HCT116 (cell line): Measurements from ENCODE around the gene FAM193B.

ENCODE experiments used
- ATF3 ChIP-seq: IDR thresholded peaks from 2 replicates; pipeline ENCODE4 v1.6.1; 2012
- CTCF ChIP-seq, 3 experiments: fragments of 200-600 bp in 1 of 3; sonication (generic) in 1 of 3; IDR thresholded peaks in 2 of 3; conservative IDR thresholded peaks in 1 of 3; 2 replicates each; pipeline ENCODE4 v1.5.1; 2012 to 2017; ENCODE audit warnings: low read depth in 2 of 3, low read length in 2 of 3, antibody characterized with exemption in 1 of 3, borderline replicate concordance in 1 of 3, control low read depth in 1 of 3, mild to moderate bottlenecking in 1 of 3, mixed read lengths in 1 of 3, mixed run types in 1 of 3, moderate library complexity in 1 of 3; ENCODE audit not compliant: insufficient read depth in 1 of 3
- EZH2 ChIP-seq: fragments of 200-600 bp; sonication (generic); IDR thresholded peaks from 2 replicates; pipeline ENCODE4 v1.6.1; 2017; ENCODE audit warnings: antibody characterized with exemption, mixed run types
- EZH2phosphoT487 ChIP-seq: fragments of 200-600 bp; IDR thresholded peaks from 2 replicates; pipeline ENCODE4 v1.6.1; 2018; ENCODE audit warnings: antibody characterized with exemption, borderline replicate concordance
- FOSL1 ChIP-seq: IDR thresholded peaks from 2 replicates; pipeline ENCODE4 v1.6.1; 2012; ENCODE audit warnings: low read depth
- POLR2A ChIP-seq: IDR thresholded peaks from 2 replicates; pipeline ENCODE4 v1.7.0; 2011; ENCODE audit warnings: borderline replicate concordance; ENCODE audit not compliant: insufficient read depth, insufficient read length; ENCODE audit errors: extremely low read depth
- POLR2AphosphoS5 ChIP-seq: IDR thresholded peaks from 2 replicates; pipeline ENCODE4 v1.6.1; 2011; ENCODE audit warnings: mild to moderate bottlenecking, low read depth, low read length, moderate library complexity
- SP1 ChIP-seq: IDR thresholded peaks from 2 replicates; pipeline ENCODE4 v1.6.1; 2012; ENCODE audit warnings: low read depth
- SRF ChIP-seq: IDR thresholded peaks from 2 replicates; pipeline ENCODE4 v1.6.1; 2012; ENCODE audit warnings: low read depth
- YY1 ChIP-seq: IDR thresholded peaks from 2 replicates; pipeline ENCODE4 v1.6.1; 2011; ENCODE audit warnings: low read length, low read depth, moderate library complexity, mild to moderate bottlenecking; ENCODE audit not compliant: insufficient replicate concordance; ENCODE audit errors: extremely low read depth
- ZNF274 ChIP-seq: fragments of 200-500 bp; sonication (Bioruptor generic); IDR thresholded peaks from 2 replicates; pipeline ENCODE4 v1.6.1; 2014; ENCODE audit warnings: mild to moderate bottlenecking, low read depth, low read length, inconsistent platforms
- TF ChIP-seq, protein P1 (sequence below): IDR thresholded peaks from 2 replicates; pipeline ENCODE4 v1.6.1; 2012; ENCODE audit warnings: low read depth

DNA sequence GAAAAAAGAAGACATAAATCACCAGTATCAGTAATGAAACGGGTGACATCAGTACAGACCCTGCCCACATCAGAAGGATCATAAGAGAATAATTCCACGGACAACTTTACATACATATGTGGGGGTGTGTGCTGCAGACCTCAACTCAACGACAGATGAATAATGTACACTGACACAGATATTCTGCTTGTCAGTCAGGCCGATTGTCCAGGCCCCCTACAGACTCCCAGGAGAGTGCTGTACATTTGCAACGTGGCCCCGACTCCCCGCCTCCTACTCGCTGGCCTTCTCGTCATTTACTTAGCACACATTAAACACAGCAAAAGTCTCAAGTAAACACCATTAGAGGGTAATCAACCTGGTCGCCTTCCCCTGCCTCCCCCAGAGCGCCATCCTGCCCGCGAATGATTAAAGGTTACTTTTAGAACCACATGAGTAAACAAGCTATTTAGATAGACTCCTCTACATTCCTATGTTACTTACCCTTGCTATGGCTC, 34.1 kb upstream of the FAM193B start:
- TF ChIP-seq CTCF (IDR thresholded peaks at IDR 0.05 in 2 of 3, conservative IDR thresholded peaks at IDR 0.05 in 1 of 3; ENCODE audit: borderline replicate concordance in 1 of 3, insufficient read depth in 1 of 3, low read depth in 2 of 3, low read length in 2 of 3) (no peak), EZH2phosphoT487 (no peak), ZNF274 (no peak), POLR2A (no peak), SP1 (no peak), POLR2AphosphoS5 (no peak), FOSL1 (no peak), ATF3 (no peak), EZH2 (no peak), SRF (no peak), YY1 (no peak)
- TF ChIP-seq, protein P1, sequence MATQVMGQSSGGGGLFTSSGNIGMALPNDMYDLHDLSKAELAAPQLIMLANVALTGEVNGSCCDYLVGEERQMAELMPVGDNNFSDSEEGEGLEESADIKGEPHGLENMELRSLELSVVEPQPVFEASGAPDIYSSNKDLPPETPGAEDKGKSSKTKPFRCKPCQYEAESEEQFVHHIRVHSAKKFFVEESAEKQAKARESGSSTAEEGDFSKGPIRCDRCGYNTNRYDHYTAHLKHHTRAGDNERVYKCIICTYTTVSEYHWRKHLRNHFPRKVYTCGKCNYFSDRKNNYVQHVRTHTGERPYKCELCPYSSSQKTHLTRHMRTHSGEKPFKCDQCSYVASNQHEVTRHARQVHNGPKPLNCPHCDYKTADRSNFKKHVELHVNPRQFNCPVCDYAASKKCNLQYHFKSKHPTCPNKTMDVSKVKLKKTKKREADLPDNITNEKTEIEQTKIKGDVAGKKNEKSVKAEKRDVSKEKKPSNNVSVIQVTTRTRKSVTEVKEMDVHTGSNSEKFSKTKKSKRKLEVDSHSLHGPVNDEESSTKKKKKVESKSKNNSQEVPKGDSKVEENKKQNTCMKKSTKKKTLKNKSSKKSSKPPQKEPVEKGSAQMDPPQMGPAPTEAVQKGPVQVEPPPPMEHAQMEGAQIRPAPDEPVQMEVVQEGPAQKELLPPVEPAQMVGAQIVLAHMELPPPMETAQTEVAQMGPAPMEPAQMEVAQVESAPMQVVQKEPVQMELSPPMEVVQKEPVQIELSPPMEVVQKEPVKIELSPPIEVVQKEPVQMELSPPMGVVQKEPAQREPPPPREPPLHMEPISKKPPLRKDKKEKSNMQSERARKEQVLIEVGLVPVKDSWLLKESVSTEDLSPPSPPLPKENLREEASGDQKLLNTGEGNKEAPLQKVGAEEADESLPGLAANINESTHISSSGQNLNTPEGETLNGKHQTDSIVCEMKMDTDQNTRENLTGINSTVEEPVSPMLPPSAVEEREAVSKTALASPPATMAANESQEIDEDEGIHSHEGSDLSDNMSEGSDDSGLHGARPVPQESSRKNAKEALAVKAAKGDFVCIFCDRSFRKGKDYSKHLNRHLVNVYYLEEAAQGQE = no peak
